Caki2 (cell line): ENCODE data around the gene ARHGEF28. TPM values are rescaled to one million over a fixed set of nuclear protein-coding genes. Genes with fewer than 3 reads are reported as not detected.
A peak's percentile ranks its signal among the peaks of the same experiment; 100 is the strongest.

Source experiments
- DNase-seq: peaks from one replicate; pipeline ENCODE4 v3.0.0-alpha.2; 2015; ENCODE audit warnings: low read depth
- in situ Hi-C: cut with HindIII; loops from 2 replicates; pipeline ENCODE4 v1.10.0; 2016; ENCODE audit warnings: low sequenced_read_pairs, low pct_unique_long_range_greater_than_20kb, mixed read lengths
- total RNA-seq: library from RNA; depleted of rRNA; stranded (reverse); fragments of >200 nt; shearing (Covaris generic); gene quantifications from 2 replicates; pipeline ENCODE4 v1.2.3, GENCODE V29; 2014; ENCODE audit warnings: low replicate concordance

ARHGEF28 gene
- total RNA-seq, 1 experiment from 2014 or later, result 11.2 TPM

DNA sequence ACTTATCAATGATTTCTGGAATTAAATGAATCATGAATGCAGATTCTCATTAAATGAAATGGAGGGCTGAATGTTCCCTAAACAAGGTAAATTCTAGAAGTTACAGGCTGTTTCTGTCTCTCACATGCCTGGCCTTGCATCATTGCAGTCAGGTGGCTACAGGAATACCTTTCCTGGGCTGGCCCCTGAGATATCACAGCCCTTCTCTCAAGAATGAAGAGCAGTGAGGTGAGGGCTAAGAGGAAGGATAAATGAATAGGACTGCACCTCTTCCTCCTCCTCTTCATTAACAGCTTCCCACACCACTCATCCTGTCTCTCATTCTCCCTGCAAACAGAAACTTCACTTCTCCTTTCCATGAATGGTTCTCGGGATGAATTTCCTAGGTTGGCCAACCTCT lies 22.5 kb downstream of the ARHGEF28 start:
- in situ Hi-C loops, result no loop called here
- DNase-seq, result no peak

DNA sequence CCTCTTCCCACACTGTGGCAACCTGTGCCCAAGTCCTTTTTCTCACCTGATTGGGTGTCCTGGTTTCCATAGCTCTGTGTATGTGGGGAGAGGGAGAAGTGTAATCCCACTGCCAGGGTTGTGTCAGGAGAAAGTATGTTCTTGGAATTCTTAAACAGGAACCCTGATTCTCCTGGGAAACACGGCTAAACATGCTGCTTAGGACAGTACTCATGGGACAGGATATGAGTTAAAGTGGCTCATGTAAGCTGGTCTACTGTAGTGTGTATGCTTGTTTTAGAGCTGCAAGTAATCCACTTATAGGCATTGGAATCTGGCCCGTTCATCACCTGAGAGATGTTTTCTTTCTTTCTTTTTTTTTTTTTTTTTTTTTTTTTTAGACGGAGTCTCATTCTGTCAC lies 23.9 kb downstream of the ARHGEF28 start:
- DNase-seq, result no peak
- in situ Hi-C loops, result no loop called here

DNA sequence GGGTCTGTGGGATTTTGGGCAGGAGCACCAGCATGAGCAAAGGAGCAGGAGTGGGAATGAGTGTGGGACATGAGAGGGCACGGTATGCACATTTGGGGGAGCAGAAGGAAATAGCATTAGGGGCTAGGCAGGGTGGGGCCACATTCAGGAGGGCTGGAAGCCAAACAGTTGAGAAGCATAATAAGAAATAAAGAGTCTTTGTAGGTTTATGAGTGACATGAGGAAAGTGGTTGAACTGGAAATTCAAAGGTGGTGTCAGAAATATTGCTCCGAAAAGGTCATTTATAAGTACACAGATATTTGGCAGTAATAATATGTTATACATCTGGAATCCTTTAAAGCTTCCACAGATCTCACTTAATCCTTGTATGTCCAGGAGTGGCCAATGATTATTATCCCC lies 26.4 kb downstream of the ARHGEF28 start:
- in situ Hi-C loops, result no loop called here
- no peak for DNase-seq

DNA sequence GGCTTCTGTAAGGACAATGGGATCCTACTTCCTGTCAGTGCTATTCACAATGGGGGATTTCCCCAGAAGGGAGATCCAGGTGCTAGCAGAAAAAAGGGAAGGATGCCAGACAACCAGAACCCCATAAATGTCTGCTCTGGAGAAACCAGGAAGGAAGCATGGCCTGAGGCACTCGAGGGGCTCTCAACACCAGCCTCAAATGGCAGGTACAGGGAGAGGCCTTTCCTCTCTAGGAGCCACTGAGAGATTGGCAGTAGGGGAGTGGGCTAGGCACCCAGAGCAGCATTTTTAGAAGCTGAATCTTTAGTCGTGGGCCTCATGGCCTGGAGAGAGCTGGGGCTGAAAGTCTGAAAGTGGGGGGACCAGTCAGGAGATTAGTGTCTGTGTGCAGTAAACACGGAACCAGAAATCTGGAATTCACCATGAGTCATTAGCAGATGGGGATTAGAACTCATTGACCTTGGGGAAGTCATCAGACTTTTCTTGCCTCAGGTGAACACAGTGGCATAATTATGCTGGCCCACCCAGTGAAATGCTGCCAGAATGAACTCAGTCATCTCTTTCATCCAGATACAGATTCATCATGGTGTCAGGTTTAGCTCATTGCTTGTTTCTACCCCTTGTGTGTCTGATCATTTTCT lies 28.3 kb downstream of the ARHGEF28 start:
- in situ Hi-C loops, result no loop called here
- DNase-seq, result peak; percentile 28

DNA sequence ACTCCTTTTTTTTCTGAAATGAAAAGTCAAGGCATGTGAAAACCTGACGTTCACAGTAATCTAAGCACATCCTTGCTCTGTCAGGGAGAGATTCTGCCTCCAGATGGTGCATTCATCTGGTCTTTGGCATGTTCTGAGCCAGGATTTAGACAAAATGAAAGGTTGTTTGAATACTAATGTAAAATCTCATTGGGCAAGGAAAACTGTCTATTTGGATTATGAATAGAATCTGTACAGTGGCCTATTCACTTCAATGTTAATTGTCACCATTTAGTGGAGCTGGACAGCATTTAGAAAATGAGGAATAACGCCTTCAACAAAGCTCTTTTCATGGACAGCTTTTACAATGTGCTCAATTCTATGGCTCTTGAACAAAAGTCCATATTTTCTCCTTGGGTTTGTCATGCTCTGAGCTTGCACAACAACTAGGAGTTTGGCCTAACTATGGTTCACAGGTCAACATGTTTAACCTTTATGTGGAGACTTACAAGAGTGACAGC lies 28.9 kb downstream of the ARHGEF28 start:
- no peak for DNase-seq
- in situ Hi-C loops, result no loop called here

DNA sequence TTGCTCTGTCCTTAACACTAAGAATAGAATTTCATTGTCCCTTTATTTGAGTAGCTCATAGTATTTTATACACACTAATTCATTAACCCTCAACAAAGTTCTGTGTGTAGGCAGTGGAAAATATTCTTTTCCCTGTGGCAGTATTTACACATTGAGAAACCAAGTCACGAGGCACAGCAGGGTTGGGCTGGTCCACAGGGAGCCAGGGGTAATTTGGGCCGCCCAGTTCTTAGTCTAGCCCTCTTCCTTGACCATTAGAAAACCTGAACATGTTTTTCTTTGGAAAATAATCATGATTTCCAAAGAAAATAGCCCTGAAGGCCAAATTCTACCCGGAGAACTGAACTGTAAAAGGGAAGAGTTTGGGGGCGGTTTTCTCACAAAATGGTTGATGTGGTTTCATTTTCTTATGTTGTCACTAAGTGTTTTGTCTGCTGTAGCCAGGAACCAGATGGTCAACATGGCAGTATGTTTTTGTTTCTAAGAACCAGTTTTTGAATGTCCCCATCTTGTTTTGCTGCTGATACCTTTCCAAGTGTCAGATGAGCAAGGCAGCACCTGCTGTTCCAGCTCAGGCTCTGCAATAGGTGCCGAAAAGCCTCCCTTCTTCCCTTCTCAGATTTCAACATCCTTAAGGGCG lies 29.6 kb downstream of the ARHGEF28 start:
- in situ Hi-C loops, result no loop called here
- no peak for DNase-seq

- no peak for DNase-seq
- in situ Hi-C loops, result no loop called here
Measured at GRCh38 chr5:73661753-73662152, 35.8 kb downstream of the ARHGEF28 start.

DNA sequence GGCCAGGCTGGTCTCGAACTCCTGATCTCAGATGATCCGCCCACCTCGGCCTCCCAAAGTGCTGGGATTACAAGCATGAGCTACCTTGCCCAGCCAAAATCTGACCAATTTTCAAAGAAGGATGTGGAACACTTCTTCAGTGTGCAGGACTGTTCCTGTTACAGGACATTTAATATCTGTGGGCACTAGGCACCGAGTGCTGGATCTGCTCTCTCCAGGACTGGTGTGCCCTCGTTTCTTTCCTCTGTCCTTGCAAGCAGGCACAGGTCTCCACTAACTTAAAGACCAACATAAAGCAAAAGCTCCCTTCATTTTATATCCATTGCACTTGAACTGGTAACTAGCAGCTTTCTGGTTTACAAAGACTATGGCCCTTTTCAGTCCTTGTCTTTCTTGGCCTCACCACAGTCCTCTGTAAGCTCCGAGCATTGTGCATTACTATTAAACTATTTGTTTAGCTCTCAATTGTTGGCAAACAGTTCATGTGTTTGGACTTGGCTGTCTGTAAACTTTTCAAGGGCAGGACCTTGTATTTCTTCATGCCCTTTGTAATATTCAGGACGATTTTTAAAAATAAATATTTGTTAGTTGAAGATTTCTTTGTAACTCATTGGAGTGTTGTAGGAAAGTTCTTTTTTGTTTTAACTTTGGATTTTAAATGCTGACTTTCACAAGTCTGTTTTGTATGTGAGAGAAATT lies 37.3 kb downstream of the ARHGEF28 start:
- in situ Hi-C loops, result no loop called here
- DNase-seq, result no peak

- no peak for DNase-seq
- in situ Hi-C loops, result no loop called here
Measured at GRCh38 chr5:73663860-73664240, 37.9 kb downstream of the ARHGEF28 start.

DNA sequence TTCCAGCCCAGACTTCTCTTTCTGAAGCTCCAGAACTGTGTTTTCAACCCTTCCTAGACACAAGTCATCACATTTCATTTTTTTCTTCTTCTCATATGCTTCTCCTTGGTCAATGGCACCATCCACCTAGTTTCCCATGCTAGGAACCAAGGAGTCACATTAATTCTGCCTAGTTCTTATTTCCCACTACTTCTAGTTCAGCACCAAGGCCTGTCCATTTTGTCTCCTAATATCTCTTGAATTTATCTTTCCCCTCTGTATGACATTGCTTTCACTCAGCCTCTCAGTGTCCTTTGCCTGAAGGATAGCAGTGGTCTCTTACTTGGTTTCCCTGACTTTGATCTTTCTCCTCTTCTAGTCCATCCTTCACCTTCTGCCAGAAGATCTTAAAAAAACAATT lies 38.8 kb downstream of the ARHGEF28 start:
- no peak for DNase-seq
- in situ Hi-C loops, result no loop called here

- DNase-seq, result no peak
- in situ Hi-C loops, result no loop called here
Measured at GRCh38 chr5:73666891-73667290, 40.9 kb downstream of the ARHGEF28 start.

- in situ Hi-C loops, result no loop called here
- DNase-seq, result no peak
Measured at GRCh38 chr5:73668017-73668416, 42.0 kb downstream of the ARHGEF28 start.

DNA sequence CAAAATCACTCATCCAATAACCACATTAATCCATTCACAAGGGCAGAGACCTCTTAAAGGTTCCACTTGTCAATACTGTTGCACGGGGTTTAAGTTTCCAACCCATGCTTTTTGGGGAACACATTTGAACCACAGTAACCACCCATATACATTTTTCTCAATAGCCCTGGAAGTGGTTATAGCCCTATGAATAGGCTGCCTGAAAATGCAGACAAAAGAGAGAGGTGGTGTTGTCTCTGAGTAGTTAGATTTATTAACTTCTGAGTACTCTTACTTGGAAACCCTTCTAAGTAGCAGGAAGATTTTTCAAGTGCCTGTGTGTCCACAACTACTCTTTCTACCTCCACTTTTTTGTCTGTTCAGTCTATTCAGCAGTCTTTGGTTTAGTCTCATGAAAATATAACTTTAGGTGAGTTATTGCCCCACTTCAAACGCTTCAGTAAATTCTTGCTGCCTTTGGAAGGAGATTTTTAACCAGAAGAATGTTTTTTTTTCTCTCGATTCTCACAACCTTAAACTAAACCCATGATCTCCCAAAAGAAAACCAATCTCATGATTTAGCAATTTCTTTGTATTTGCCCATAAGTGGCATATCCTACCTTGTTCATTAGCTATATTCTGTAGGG lies 42.6 kb downstream of the ARHGEF28 start:
- no peak for DNase-seq
- in situ Hi-C loops, result no loop called here

DNA sequence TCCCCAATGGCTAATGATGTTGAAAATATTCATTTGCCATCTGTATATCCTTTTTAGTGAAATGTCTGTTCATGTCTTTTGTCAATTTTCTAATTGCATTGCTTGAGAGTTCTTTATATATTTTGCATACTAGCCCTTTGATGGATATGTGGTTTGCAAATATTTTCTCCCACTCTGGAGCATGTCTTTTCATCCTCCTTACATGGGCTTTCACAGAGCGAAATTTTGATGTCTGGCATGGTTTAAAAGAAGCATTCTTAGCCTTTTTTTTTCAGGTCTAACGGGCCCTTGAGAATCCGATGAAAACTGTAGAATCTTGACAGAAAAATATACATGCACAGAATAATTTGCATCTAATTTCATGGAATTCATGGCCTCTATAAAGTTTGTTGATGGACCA lies 44.7 kb downstream of the ARHGEF28 start:
- in situ Hi-C loops, result no loop called here

DNA sequence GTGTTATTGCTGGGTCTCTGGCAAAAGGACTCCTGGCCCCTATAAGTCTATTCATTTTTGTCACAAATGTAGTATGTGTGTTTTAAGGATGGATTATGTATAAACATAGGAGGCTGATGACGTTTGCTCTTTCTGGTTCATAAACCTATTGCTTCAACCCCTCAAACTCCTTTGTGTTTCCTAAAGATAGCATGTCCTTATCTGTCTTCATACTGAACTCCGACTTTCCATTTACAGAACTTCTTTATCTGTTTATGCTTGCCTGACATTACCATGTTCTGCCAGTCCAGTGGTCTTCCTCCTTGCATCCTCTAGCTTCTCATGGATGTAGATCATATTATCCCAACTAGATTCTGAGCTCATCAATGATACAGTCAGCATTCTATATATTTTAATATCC lies 46.1 kb downstream of the ARHGEF28 start:
- DNase-seq, result no peak
- in situ Hi-C loops, result no loop called here

More for the DNA sequence above, 44.7 kb downstream of the ARHGEF28 start:
- DNase-seq, result no peak

GRCh38 chr5:73673161-73673591 lies 47.2 kb downstream of the ARHGEF28 start:
- no peak for DNase-seq
- in situ Hi-C loops, result no loop called here

DNA sequence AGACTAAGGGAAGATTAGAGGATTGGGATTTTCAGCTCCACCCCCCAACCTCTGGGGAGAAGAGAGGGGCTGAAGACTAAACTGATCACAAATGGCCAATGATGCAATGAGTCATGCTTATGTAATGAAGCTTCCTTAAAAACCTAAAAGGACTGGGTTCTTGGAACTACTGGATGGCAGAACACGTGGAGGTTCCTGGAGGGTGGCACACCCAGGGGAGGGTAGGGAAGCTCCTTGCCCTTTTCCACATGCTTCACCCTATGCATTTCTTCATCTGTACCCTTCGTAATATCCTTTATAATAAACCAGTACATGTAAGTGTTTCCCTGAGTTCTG lies 48.6 kb downstream of the ARHGEF28 start:
- DNase-seq, result no peak
- in situ Hi-C loops, result no loop called here

DNA sequence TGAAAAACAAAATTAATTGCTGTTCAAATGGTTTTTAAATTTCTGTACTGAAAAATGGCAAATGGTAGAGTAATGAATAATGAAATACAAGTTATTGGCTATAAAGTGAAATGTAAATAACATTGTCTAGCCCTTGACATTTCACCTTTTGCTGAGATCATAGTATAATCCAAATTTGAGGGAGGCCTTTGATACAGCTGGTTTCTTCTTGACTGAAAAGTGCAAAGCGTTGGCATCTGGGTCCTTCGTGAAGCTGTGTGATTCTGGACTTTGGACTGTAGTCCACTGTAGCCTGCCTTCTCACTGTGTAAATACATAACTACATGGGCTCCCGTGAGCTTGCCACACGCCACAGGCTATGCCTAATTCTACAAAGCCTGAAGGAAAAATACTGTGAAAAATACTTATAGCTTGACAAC lies 52.3 kb downstream of the ARHGEF28 start:
- in situ Hi-C loops, result no loop called here
- no peak for DNase-seq

- in situ Hi-C loops, result no loop called here
- no peak for DNase-seq
Measured at GRCh38 chr5:73678807-73679206, 52.8 kb downstream of the ARHGEF28 start.
